ENCODE results near the gene WDR81. TPM values are rescaled to one million over a fixed set of nuclear protein-coding genes. Genes with fewer than 3 reads are reported as not detected.

Gene WDR81
- total RNA-seq, 4 donors from 2014 or later, result 12.5 to 33.8 (median 21.1) TPM

DNA sequence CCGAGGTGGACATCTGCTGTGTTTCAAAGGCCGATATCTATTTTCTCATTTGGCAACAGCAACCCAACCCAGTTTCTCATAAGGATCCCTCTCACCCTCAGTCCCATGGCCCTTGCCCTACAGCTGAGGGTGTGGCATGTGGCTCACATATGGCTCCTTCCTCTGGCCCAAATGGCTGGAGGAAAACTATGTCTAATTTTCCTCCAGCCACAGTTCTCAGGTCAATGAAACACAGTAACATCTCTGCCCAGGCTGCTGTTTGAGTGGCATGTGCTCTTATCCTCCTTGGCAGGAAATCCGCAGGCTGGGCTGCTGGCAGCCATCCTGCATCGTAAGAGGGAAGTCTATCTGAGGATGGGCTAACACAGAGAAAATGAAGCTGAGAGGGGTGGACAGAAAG lies 61.4 kb downstream of the WDR81 start:
- H3K9me3 ChIP-seq, result no peaks in the 10 kb centered on the region
- WGBS, 2 donors, result 71 to 88% methylated on average over 4 of the region's 4 CpGs
- DNase-seq, result no peak
- peak overlapping the region in 3 of 4 donors; percentile 68 to 90 (median 74) for H3K27ac ChIP-seq
- intact Hi-C loops (cut with DNase I), result no loop called here
- peaks cover 21 to 68% (median 35%) of the 10 kb centered on the region in 3 donors for H3K4me1 ChIP-seq
- no peak overlapping the region for H3K4me3 ChIP-seq
- peaks cover 0 to 27% (median 8%) of the 10 kb centered on the region in 3 donors for H3K36me3 ChIP-seq
- TF ChIP-seq, protein P1, sequence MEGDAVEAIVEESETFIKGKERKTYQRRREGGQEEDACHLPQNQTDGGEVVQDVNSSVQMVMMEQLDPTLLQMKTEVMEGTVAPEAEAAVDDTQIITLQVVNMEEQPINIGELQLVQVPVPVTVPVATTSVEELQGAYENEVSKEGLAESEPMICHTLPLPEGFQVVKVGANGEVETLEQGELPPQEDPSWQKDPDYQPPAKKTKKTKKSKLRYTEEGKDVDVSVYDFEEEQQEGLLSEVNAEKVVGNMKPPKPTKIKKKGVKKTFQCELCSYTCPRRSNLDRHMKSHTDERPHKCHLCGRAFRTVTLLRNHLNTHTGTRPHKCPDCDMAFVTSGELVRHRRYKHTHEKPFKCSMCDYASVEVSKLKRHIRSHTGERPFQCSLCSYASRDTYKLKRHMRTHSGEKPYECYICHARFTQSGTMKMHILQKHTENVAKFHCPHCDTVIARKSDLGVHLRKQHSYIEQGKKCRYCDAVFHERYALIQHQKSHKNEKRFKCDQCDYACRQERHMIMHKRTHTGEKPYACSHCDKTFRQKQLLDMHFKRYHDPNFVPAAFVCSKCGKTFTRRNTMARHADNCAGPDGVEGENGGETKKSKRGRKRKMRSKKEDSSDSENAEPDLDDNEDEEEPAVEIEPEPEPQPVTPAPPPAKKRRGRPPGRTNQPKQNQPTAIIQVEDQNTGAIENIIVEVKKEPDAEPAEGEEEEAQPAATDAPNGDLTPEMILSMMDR (IDR thresholded peaks at IDR 0.05), result no peak
- TF ChIP-seq POLR2A (IDR thresholded peaks at IDR 0.05), result no peak
- no peaks in the 10 kb centered on the region for H3K27me3 ChIP-seq

GRCh38 chr17:1786708-1787107 lies 62.2 kb downstream of the WDR81 start:
- Histone ChIP-seq H3K36me3 (peaks cover 0 to 22% (median 5%) of the 10 kb centered on the region in 3 donors), H3K27ac (peak overlapping the region; percentile 52 to 90 (median 71)), H3K9me3 (no peaks in the 10 kb centered on the region), H3K4me1 (peaks cover 21 to 63% (median 34%) of the 10 kb centered on the region in 3 donors), H3K4me3 (no peak overlapping the region), H3K27me3 (no peaks in the 10 kb centered on the region)
- WGBS, 2 donors, result 77 to 88% methylated on average over 5 to 7 of the region's 7 CpGs
- no peak for DNase-seq
- intact Hi-C loops (cut with DNase I), result no loop called here
- no peak for TF ChIP-seq POLR2A (IDR thresholded peaks at IDR 0.05)
- TF ChIP-seq, protein P1 (IDR thresholded peaks at IDR 0.05), result no peak

GRCh38 chr17:1787301-1787902 lies 62.9 kb downstream of the WDR81 start:
- Histone ChIP-seq H3K4me3 (no peak overlapping the region), H3K36me3 (peaks cover 0 to 22% (median 5%) of the 10 kb centered on the region in 3 donors), H3K27ac (peak overlapping the region; percentile 52 to 90 (median 71)), H3K4me1 (peaks cover 21 to 59% (median 32%) of the 10 kb centered on the region in 3 donors), H3K9me3 (no peaks in the 10 kb centered on the region), H3K27me3 (no peaks in the 10 kb centered on the region)
- peak in 1 of 4 donors; percentile 18 for TF ChIP-seq POLR2A (IDR thresholded peaks at IDR 0.05)
- TF ChIP-seq, protein P1 (IDR thresholded peaks at IDR 0.05), result no peak
- intact Hi-C loops (cut with DNase I), result no loop called here
- no peak for DNase-seq
- 61 to 64% methylated on average over 15 to 16 of the region's 16 CpGs for WGBS, 2 donors

Other genes starting within 250 kb of the WDR81 start
- 10 to 100 TPM; 62.0 to 80.5 (median 64.2) TPM for gene MYO1C, start 232.0 kb upstream of the WDR81 start, total RNA-seq
- gene INPP5K, start 208.1 kb upstream of the WDR81 start, total RNA-seq, result 10 to 100 TPM; 18.4 to 44.3 (median 35.0) TPM
- 10 to 100 TPM; 40.2 to 81.9 (median 46.6) TPM for gene PITPNA, start 161.9 kb upstream of the WDR81 start, total RNA-seq
- 10 to 100 TPM in 1 of 4 donors, 1 to 10 TPM in 3; 2.5 to 12.4 (median 5.3) TPM for gene SLC43A2, start 95.9 kb upstream of the WDR81 start, total RNA-seq
- gene SCARF1, start 79.0 kb upstream of the WDR81 start, total RNA-seq, result 1 to 10 TPM; 2.0 to 5.7 (median 3.3) TPM
- 10 to 100 TPM in 3 of 4 donors, 1 to 10 TPM in 1; 3.0 to 16.5 (median 13.9) TPM for gene RILP, start 74.8 kb upstream of the WDR81 start, total RNA-seq
- 100 to 1,000 TPM; 112 to 157 (median 145) TPM for gene PRPF8, start 39.8 kb upstream of the WDR81 start, total RNA-seq
- gene TLCD2, start 14.3 kb upstream of the WDR81 start, total RNA-seq, result 1 to 10 TPM; 4.2 to 6.0 (median 5.6) TPM
- gene SERPINF2, start 18.2 kb downstream of the WDR81 start, total RNA-seq, result 1 to 10 TPM in 2 of 4 donors, under 1 TPM in 2; 0.22 to 7.1 (median 1.6) TPM
- gene SERPINF1, start 37.4 kb downstream of the WDR81 start, total RNA-seq, result 100 to 1,000 TPM in 2 of 4 donors, 10 to 100 TPM in 2; 26.6 to 351 (median 80.6) TPM
- 1 to 10 TPM; 5.0 to 9.0 (median 6.5) TPM for gene SMYD4, start 105.2 kb downstream of the WDR81 start, total RNA-seq
- gene RPA1, start 105.3 kb downstream of the WDR81 start, total RNA-seq, result 10 to 100 TPM; 16.3 to 29.8 (median 25.6) TPM

All from esophagus squamous epithelium (tissue), 5 donors.